Measurements from ENCODE around the gene LAIR1. TPM values are rescaled to one million over a fixed set of nuclear protein-coding genes. Genes with fewer than 3 reads are reported as not detected.
A peak's percentile ranks its signal among the peaks of the same experiment; 100 is the strongest.

LAIR1 gene
- polyA plus RNA-seq, 3 donors = 48.0 to 202 (median 73.8) TPM

GRCh38 chr19:54325631-54326030, 39.1 kb downstream of the LAIR1 start:
- peaks cover 21% of the 10 kb centered on the region for H3K4me1 Mint-ChIP-seq
- no peak overlapping the region for H3K4me3 ChIP-seq (replicated peaks in 1 of 3; ENCODE audit: low read depth in 2 of 3, low read length in 3 of 3)
- DNase-seq = no peak
- H3K79me2 ChIP-seq (ENCODE audit: insufficient read depth, low read length) = no peaks in the 10 kb centered on the region
- WGBS (ENCODE audit: insufficient coverage) = 91% methylated on average over 3 of the region's 5 CpGs
- no peaks in the 10 kb centered on the region for H4K20me1 ChIP-seq (ENCODE audit: insufficient read depth, low read length)
- no peak overlapping the region for H3K9ac ChIP-seq (ENCODE audit: insufficient read depth, low read length, poor library complexity, severe bottlenecking)
- peaks cover 2 to 12% (median 5%) of the 10 kb centered on the region in 7 donors for H3K9me3 Mint-ChIP-seq
- no peak overlapping the region for H3K27ac Mint-ChIP-seq
- H3K9me3 ChIP-seq (replicated peaks in 1 of 2; ENCODE audit: control insufficient read depth in 1 of 2, insufficient read depth in 1 of 2, low read length in 2 of 2) = no peaks in the 10 kb centered on the region
- H3K4me2 ChIP-seq (replicated peaks; ENCODE audit: extremely low read depth, low read length, poor library complexity, severe bottlenecking) = no peak overlapping the region
- no peaks in the 10 kb centered on the region for H3K36me3 ChIP-seq (replicated peaks in 1 of 2; ENCODE audit: control insufficient read depth in 1 of 2, insufficient read depth in 2 of 2, low read length in 2 of 2)
- intact Hi-C loops (cut with micrococcal nuclease) = loop anchor here (5.0 to 10.0 kb wide), 2 partner anchors 69 to 153 kb away; partner anchors contain the start of gene TMC4 (in 1 of the 2)
- H3K36me3 Mint-ChIP-seq = no peaks in the 10 kb centered on the region
- H2AFZ ChIP-seq (ENCODE audit: insufficient read depth, low read depth, low read length, poor library complexity, severe bottlenecking) = no peak overlapping the region
- TF ChIP-seq, protein P1, sequence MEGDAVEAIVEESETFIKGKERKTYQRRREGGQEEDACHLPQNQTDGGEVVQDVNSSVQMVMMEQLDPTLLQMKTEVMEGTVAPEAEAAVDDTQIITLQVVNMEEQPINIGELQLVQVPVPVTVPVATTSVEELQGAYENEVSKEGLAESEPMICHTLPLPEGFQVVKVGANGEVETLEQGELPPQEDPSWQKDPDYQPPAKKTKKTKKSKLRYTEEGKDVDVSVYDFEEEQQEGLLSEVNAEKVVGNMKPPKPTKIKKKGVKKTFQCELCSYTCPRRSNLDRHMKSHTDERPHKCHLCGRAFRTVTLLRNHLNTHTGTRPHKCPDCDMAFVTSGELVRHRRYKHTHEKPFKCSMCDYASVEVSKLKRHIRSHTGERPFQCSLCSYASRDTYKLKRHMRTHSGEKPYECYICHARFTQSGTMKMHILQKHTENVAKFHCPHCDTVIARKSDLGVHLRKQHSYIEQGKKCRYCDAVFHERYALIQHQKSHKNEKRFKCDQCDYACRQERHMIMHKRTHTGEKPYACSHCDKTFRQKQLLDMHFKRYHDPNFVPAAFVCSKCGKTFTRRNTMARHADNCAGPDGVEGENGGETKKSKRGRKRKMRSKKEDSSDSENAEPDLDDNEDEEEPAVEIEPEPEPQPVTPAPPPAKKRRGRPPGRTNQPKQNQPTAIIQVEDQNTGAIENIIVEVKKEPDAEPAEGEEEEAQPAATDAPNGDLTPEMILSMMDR (IDR thresholded peaks at IDR 0.05) = no peak
- peaks cover 12 to 19% of the 10 kb centered on the region in 2 donors for H3K4me1 ChIP-seq (ENCODE audit: control insufficient read depth in 1 of 2, insufficient read depth in 2 of 2, low read length in 2 of 2)
- H3K27ac ChIP-seq (ENCODE audit: low read depth in 1 of 2, low read length in 2 of 2) = no peak overlapping the region
- H3K27me3 ChIP-seq (ENCODE audit: control insufficient read depth in 2 of 2, insufficient read depth in 2 of 2, low read length in 2 of 2) = no peaks in the 10 kb centered on the region
- H3K27me3 Mint-ChIP-seq (ENCODE audit: low read depth in 3 of 3) = peaks cover 3% of the 10 kb centered on the region in 3 donors
- H3K4me3 Mint-ChIP-seq = no peak overlapping the region

DNA sequence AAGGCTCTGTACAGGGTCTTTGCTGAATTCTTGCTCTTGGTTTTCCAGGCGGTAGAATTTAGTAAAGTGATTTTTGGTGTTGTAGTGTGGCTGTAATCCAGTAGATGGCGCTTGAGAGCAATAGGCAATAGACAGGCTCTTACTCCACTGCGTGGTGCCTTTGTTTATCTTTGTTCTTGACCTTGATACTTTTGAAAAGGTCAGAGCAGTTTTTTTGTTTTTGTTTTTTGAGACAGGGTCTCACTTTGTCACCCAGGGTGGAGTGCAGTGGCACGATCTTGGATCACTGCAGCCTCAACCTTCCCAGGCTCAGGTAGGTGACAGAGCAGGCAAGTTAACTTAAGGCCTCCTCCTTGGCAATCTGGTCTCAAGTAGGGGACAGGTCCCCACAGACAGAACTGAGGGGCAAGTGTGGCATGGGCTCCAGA, 39.5 kb downstream of the LAIR1 start:
- H3K4me1 Mint-ChIP-seq = peaks cover 23% of the 10 kb centered on the region
- 19% methylated on average over 3 of the region's 4 CpGs for WGBS (ENCODE audit: insufficient coverage)
- Histone ChIP-seq H3K4me1 (ENCODE audit: control insufficient read depth in 1 of 2, insufficient read depth in 2 of 2, low read length in 2 of 2) (peaks cover 12 to 21% of the 10 kb centered on the region in 2 donors), H3K4me3 (replicated peaks in 1 of 3; ENCODE audit: low read depth in 2 of 3, low read length in 3 of 3) (no peak overlapping the region), H3K4me2 (replicated peaks; ENCODE audit: extremely low read depth, low read length, poor library complexity, severe bottlenecking) (no peak overlapping the region), H2AFZ (ENCODE audit: insufficient read depth, low read depth, low read length, poor library complexity, severe bottlenecking) (no peak overlapping the region), H3K79me2 (ENCODE audit: insufficient read depth, low read length) (no peaks in the 10 kb centered on the region), H4K20me1 (ENCODE audit: insufficient read depth, low read length) (no peaks in the 10 kb centered on the region), H3K9me3 (replicated peaks in 1 of 2; ENCODE audit: control insufficient read depth in 1 of 2, insufficient read depth in 1 of 2, low read length in 2 of 2) (no peaks in the 10 kb centered on the region), H3K27me3 (ENCODE audit: control insufficient read depth in 2 of 2, insufficient read depth in 2 of 2, low read length in 2 of 2) (no peaks in the 10 kb centered on the region), H3K36me3 (replicated peaks in 1 of 2; ENCODE audit: control insufficient read depth in 1 of 2, insufficient read depth in 2 of 2, low read length in 2 of 2) (no peaks in the 10 kb centered on the region), H3K9ac (ENCODE audit: insufficient read depth, low read length, poor library complexity, severe bottlenecking) (no peak overlapping the region), H3K27ac (ENCODE audit: low read depth in 1 of 2, low read length in 2 of 2) (no peak overlapping the region)
- H3K36me3 Mint-ChIP-seq = no peaks in the 10 kb centered on the region
- TF ChIP-seq, protein P1 (IDR thresholded peaks at IDR 0.05) = peak; percentile 95
- DNase-seq = peak; percentile 55 to 72 (median 63)
- intact Hi-C loops (cut with micrococcal nuclease) = loop anchor here (5.0 to 10.0 kb wide), 2 partner anchors 70 to 153 kb away; partner anchors contain the start of gene TMC4 (in 1 of the 2)
- peak overlapping the region in 1 of 2 donors; percentile 30 for H3K4me3 Mint-ChIP-seq
- H3K27ac Mint-ChIP-seq = peak overlapping the region in 2 of 7 donors; percentile 57 to 68
- H3K9me3 Mint-ChIP-seq = peaks cover 2 to 12% (median 5%) of the 10 kb centered on the region in 7 donors
- H3K27me3 Mint-ChIP-seq (ENCODE audit: low read depth in 3 of 3) = peaks cover 3% of the 10 kb centered on the region in 3 donors
